ENCODE results near the gene ARGLU1. TPM values are rescaled to one million over a fixed set of nuclear protein-coding genes. Genes with fewer than 3 reads are reported as not detected.

ARGLU1 gene
- total and polyA plus RNA-seq, 7 donors, result 23.2 to 43.5 (median 23.9) TPM

- Histone ChIP-seq H3K27ac (no peak overlapping the region), H3K27me3 (ENCODE audit: insufficient read depth in 3 of 3, low read length in 2 of 3) (no peaks in the 10 kb centered on the region), H3K4me1 (peaks cover 29% of the 10 kb centered on the region), H3K36me3 (ENCODE audit: insufficient read depth in 1 of 2, low read depth in 1 of 2) (no peaks in the 10 kb centered on the region), H3K4me3 (no peak overlapping the region), H3K9me3 (no peaks in the 10 kb centered on the region)
- TF ChIP-seq, protein P1, sequence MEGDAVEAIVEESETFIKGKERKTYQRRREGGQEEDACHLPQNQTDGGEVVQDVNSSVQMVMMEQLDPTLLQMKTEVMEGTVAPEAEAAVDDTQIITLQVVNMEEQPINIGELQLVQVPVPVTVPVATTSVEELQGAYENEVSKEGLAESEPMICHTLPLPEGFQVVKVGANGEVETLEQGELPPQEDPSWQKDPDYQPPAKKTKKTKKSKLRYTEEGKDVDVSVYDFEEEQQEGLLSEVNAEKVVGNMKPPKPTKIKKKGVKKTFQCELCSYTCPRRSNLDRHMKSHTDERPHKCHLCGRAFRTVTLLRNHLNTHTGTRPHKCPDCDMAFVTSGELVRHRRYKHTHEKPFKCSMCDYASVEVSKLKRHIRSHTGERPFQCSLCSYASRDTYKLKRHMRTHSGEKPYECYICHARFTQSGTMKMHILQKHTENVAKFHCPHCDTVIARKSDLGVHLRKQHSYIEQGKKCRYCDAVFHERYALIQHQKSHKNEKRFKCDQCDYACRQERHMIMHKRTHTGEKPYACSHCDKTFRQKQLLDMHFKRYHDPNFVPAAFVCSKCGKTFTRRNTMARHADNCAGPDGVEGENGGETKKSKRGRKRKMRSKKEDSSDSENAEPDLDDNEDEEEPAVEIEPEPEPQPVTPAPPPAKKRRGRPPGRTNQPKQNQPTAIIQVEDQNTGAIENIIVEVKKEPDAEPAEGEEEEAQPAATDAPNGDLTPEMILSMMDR (IDR thresholded peaks at IDR 0.05), result no peak
- ATAC-seq (no peak), DNase-seq (no peak)
- intact Hi-C loops (cut with DNase I), result loop anchor here in 1 of 2 donors (5.0 kb wide), 1 partner anchor 48 kb away; no protein-coding TSS in a partner anchor
- WGBS, 3 donors, result 84 to 86% (median 84%) methylated on average over 3 of the region's 3 CpGs
Observed at GRCh38 chr13:106569233-106570095, 1.5 kb upstream of the ARGLU1 start.

DNA sequence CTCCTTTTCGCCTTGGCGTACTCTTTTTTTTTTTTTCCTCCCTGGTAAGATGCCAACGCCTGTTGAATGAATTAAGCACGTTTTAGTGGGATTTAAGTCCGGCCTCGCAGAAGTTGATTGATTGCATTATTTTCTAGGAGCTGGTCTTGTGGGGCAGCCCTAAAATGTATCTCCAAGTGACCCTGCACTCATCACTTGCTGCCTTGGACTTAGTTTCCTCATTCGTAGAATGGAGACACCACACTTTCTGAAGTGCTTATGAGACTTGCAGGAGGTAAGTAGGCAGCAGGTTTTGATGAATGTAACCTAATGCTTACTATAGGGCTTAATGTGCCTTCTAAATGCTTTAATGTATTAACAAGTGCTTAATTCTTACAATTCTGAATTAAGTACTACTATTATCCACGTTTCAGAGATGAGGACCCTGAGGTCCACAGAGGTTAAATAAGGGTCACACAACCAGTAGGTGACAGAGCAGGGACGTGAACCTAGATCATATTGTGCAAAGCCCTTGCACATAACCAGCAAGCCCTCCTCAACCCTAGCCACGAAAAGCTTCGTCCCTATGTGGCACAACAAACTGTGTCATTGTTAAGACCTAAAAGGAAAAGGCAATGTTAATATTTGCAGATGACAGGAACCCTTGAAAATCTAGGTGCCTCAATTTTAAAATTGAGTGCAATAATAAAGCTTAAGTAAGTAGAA, 514 bp upstream of the ARGLU1 start:
- ATAC-seq, result peak in 2 of 4 donors; percentile 1 to 9
- no peak for DNase-seq
- TF ChIP-seq, protein P1 (IDR thresholded peaks at IDR 0.05), result no peak
- H3K4me3 ChIP-seq, result peak overlapping the region; percentile 82
- WGBS, 3 donors, result 21 to 26% (median 23%) methylated on average over 11 of the region's 11 CpGs
- intact Hi-C loops (cut with DNase I), result loop anchor here in 1 of 2 donors (5.0 kb wide), 1 partner anchor 49 kb away; no protein-coding TSS in a partner anchor
- H3K27ac ChIP-seq, result peak overlapping the region; percentile 87
- no peaks in the 10 kb centered on the region for H3K27me3 ChIP-seq (ENCODE audit: insufficient read depth in 3 of 3, low read length in 2 of 3)
- H3K4me1 ChIP-seq, result peaks cover 39% of the 10 kb centered on the region
- H3K9me3 ChIP-seq, result no peaks in the 10 kb centered on the region
- no peaks in the 10 kb centered on the region for H3K36me3 ChIP-seq (ENCODE audit: insufficient read depth in 1 of 2, low read depth in 1 of 2)

GRCh38 chr13:106566641-106567473, 1.1 kb downstream of the ARGLU1 start:
- WGBS, 3 donors, result 1 to 2% (median 1%) methylated on average over 33 to 34 of the region's 34 CpGs
- peak; percentile 45 to 60 (median 51) for ATAC-seq
- intact Hi-C loops (cut with DNase I), result loop anchor here in 1 of 2 donors (5.0 kb wide), 1 partner anchor 50 kb away; no protein-coding TSS in a partner anchor

More at GRCh38 chr13:106566641-106567473, 1.1 kb downstream of the ARGLU1 start:
- H3K27me3 ChIP-seq (ENCODE audit: insufficient read depth in 3 of 3, low read length in 2 of 3), result no peaks in the 10 kb centered on the region
- peaks cover 54% of the 10 kb centered on the region for H3K4me1 ChIP-seq
- peak; percentile 59 to 74 for DNase-seq
- no peaks in the 10 kb centered on the region for H3K36me3 ChIP-seq (ENCODE audit: insufficient read depth in 1 of 2, low read depth in 1 of 2)
- peak overlapping the region; percentile 87 for H3K27ac ChIP-seq
- TF ChIP-seq, protein P1 (IDR thresholded peaks at IDR 0.05), result no peak
- H3K9me3 ChIP-seq, result no peaks in the 10 kb centered on the region
- H3K4me3 ChIP-seq, result peak overlapping the region; percentile 82

All from psoas muscle (tissue), 8 donors.